Effector memory CD4-positive, alpha-beta T cell (primary cell): ENCODE data around the gene KLHL3.

Source experiments
- DNase-seq, 3 donors: peaks; one replicate each; pipeline ENCODE4 v3.0.0-alpha.2; 2020
- H3K27ac ChIP-seq: 2 replicates; pipeline ENCODE4 v1.7.0; 2013; ENCODE audit warnings: mild to moderate bottlenecking, low read length, moderate library complexity; ENCODE audit not compliant: insufficient read depth, poor library complexity, severe bottlenecking
- H3K27me3 ChIP-seq: replicated peaks from 2 replicates; pipeline ENCODE4 v1.7.0; 2013; ENCODE audit warnings: mild to moderate bottlenecking, low read length; ENCODE audit not compliant: insufficient read depth, control insufficient read depth, poor library complexity, severe bottlenecking
- H3K36me3 ChIP-seq: 2 replicates; pipeline ENCODE4 v1.7.0; 2013; ENCODE audit warnings: mild to moderate bottlenecking, low read length, moderate library complexity; ENCODE audit not compliant: control insufficient read depth, insufficient read depth
- H3K4me1 ChIP-seq: 2 replicates; pipeline ENCODE4 v1.7.0; 2013; ENCODE audit warnings: low read length, mild to moderate bottlenecking; ENCODE audit not compliant: control insufficient read depth, insufficient read depth, poor library complexity, severe bottlenecking
- H3K4me3 ChIP-seq: 2 replicates; pipeline ENCODE4 v1.7.0; 2013; ENCODE audit warnings: low read length, low read depth, mild to moderate bottlenecking; ENCODE audit not compliant: insufficient read depth, poor library complexity, severe bottlenecking
- H3K9me3 ChIP-seq: 2 replicates; pipeline ENCODE4 v1.7.0; 2013; ENCODE audit warnings: mild to moderate bottlenecking, low read length, moderate library complexity; ENCODE audit not compliant: control insufficient read depth

Gene KLHL3

GRCh38 chr5:137580030-137580429 is 155.9 kb downstream of the KLHL3 start:
- Histone ChIP-seq H3K27me3 (no peaks in the 10 kb centered on the region), H3K4me3 (no peak overlapping the region), H3K4me1 (no peaks in the 10 kb centered on the region), H3K36me3 (no peaks in the 10 kb centered on the region), H3K27ac (no peak overlapping the region), H3K9me3 (no peaks in the 10 kb centered on the region)
- DNase-seq = no peak

- Histone ChIP-seq H3K27ac (no peak overlapping the region), H3K36me3 (no peaks in the 10 kb centered on the region), H3K4me3 (no peak overlapping the region), H3K9me3 (no peaks in the 10 kb centered on the region), H3K4me1 (no peaks in the 10 kb centered on the region), H3K27me3 (no peaks in the 10 kb centered on the region)
- no peak for DNase-seq
These were observed 160.0 kb downstream of the KLHL3 start for GRCh38 chr5:137575847-137576246.

GRCh38 chr5:137575211-137575610 is 160.7 kb downstream of the KLHL3 start:
- DNase-seq = no peak
- no peaks in the 10 kb centered on the region for H3K27me3 ChIP-seq
- no peak overlapping the region for H3K4me3 ChIP-seq
- H3K9me3 ChIP-seq = no peaks in the 10 kb centered on the region
- no peaks in the 10 kb centered on the region for H3K4me1 ChIP-seq
- no peak overlapping the region for H3K27ac ChIP-seq
- no peaks in the 10 kb centered on the region for H3K36me3 ChIP-seq

- no peaks in the 10 kb centered on the region for H3K9me3 ChIP-seq
- H3K27me3 ChIP-seq = no peaks in the 10 kb centered on the region
- H3K36me3 ChIP-seq = no peaks in the 10 kb centered on the region
- no peak overlapping the region for H3K27ac ChIP-seq
- no peak overlapping the region for H3K4me3 ChIP-seq
- no peak for DNase-seq
- no peaks in the 10 kb centered on the region for H3K4me1 ChIP-seq
These were observed 162.5 kb downstream of the KLHL3 start for GRCh38 chr5:137573376-137573775.

GRCh38 chr5:137572042-137572695 is 163.7 kb downstream of the KLHL3 start:
- Histone ChIP-seq H3K9me3 (no peaks in the 10 kb centered on the region), H3K4me1 (no peaks in the 10 kb centered on the region), H3K27ac (no peak overlapping the region), H3K4me3 (no peak overlapping the region), H3K36me3 (no peaks in the 10 kb centered on the region), H3K27me3 (no peaks in the 10 kb centered on the region)
- DNase-seq = no peak

- no peaks in the 10 kb centered on the region for H3K9me3 ChIP-seq
- DNase-seq = no peak
These were observed 165.8 kb downstream of the KLHL3 start for GRCh38 chr5:137570070-137570469.

More at GRCh38 chr5:137570070-137570469, 165.8 kb downstream of the KLHL3 start:
- Histone ChIP-seq H3K4me3 (no peak overlapping the region), H3K36me3 (no peaks in the 10 kb centered on the region), H3K27me3 (no peaks in the 10 kb centered on the region), H3K4me1 (no peaks in the 10 kb centered on the region), H3K27ac (no peak overlapping the region)
